Measurements from ENCODE around the gene KRTAP19-5. TPM values are rescaled to one million over a fixed set of nuclear protein-coding genes. Genes with fewer than 3 reads are reported as not detected.
A peak's percentile ranks its signal among the peaks of the same experiment; 100 is the strongest.

The KRTAP19-5 gene
- total and polyA plus RNA-seq, 3 donors from 2014 or later, result not detected

DNA sequence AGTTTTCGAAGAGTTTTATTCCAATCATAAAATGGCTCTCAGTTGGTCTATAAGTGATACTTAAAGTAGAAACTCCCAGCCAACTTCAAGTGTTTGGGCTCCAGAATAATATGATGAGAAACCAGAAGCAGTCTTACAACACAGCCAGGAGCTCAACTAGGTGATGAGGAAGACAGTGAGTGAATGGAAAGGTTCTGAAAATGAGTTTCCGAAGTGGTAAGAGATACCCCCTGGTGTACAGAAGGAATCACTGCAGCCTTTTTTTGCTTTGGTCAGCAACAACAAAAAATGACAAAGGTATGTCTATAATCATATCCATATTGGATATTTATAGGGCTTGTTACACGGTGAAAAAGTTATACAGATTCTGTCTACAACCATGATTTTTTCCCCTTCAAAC lies 38.2 kb downstream of the KRTAP19-5 start:
- H3K36me3 ChIP-seq (ENCODE audit: low read depth, missing control alignments), result no peaks in the 10 kb centered on the region

More for the DNA sequence above, 38.2 kb downstream of the KRTAP19-5 start:
- Histone ChIP-seq H3K9me3 (no peaks in the 10 kb centered on the region), H3K4me3 (peak overlapping the region in 1 of 2 donors; percentile 22), H3K4me1 (no peaks in the 10 kb centered on the region), H3K27ac (no peak overlapping the region), H3K27me3 (no peaks in the 10 kb centered on the region)
- 32 to 36% methylated on average over 3 of the region's 3 CpGs for WGBS, 2 donors
- TF ChIP-seq POLR2A (IDR thresholded peaks at IDR 0.05), result no peak
- TF ChIP-seq, protein P1, sequence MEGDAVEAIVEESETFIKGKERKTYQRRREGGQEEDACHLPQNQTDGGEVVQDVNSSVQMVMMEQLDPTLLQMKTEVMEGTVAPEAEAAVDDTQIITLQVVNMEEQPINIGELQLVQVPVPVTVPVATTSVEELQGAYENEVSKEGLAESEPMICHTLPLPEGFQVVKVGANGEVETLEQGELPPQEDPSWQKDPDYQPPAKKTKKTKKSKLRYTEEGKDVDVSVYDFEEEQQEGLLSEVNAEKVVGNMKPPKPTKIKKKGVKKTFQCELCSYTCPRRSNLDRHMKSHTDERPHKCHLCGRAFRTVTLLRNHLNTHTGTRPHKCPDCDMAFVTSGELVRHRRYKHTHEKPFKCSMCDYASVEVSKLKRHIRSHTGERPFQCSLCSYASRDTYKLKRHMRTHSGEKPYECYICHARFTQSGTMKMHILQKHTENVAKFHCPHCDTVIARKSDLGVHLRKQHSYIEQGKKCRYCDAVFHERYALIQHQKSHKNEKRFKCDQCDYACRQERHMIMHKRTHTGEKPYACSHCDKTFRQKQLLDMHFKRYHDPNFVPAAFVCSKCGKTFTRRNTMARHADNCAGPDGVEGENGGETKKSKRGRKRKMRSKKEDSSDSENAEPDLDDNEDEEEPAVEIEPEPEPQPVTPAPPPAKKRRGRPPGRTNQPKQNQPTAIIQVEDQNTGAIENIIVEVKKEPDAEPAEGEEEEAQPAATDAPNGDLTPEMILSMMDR (IDR thresholded peaks at IDR 0.05), result peak in 2 of 3 experiments; percentile 43 to 63
- intact Hi-C loops (cut with DNase I; ENCODE audit: low total_unique reads), result no loop called here
- DNase-seq, result peak; percentile 18

Small RNAs within 50 kb of the gene (small RNA-seq; reads per million reads assigned to genes)
- gene AP000567.1, result 0 reads per million in 2 donors
- gene KRTAP19-10P, result 0 reads per million in 2 donors
- 0 reads per million in 2 donors for gene KRTAP19-11P
- gene KRTAP19-9P, result 0 reads per million in 2 donors

Other genes starting within 250 kb of the KRTAP19-5 start
- not detected for gene KRTAP24-1, start 219.2 kb downstream of the KRTAP19-5 start, total RNA-seq
- gene KRTAP24-1, start 219.2 kb downstream of the KRTAP19-5 start, polyA plus RNA-seq (ENCODE audit: insufficient read depth, low read depth, low replicate concordance), result not detected
- not detected for gene KRTAP25-1, start 212.6 kb downstream of the KRTAP19-5 start, total RNA-seq
- not detected for gene KRTAP25-1, start 212.6 kb downstream of the KRTAP19-5 start, polyA plus RNA-seq (ENCODE audit: insufficient read depth, low read depth, low replicate concordance)
- under 1 TPM in 1 of 2 donors, not detected in 1; 0.37 TPM for gene KRTAP26-1, start 181.8 kb downstream of the KRTAP19-5 start, total RNA-seq
- gene KRTAP26-1, start 181.8 kb downstream of the KRTAP19-5 start, polyA plus RNA-seq (ENCODE audit: insufficient read depth, low read depth, low replicate concordance), result not detected
- not detected for gene KRTAP27-1, start 164.4 kb downstream of the KRTAP19-5 start, total RNA-seq
- not detected for gene KRTAP27-1, start 164.4 kb downstream of the KRTAP19-5 start, polyA plus RNA-seq (ENCODE audit: insufficient read depth, low read depth, low replicate concordance)
- not detected for gene KRTAP23-1, start 153.5 kb downstream of the KRTAP19-5 start, total RNA-seq
- gene KRTAP23-1, start 153.5 kb downstream of the KRTAP19-5 start, polyA plus RNA-seq (ENCODE audit: insufficient read depth, low read depth, low replicate concordance), result not detected
- gene KRTAP13-2, start 129.9 kb downstream of the KRTAP19-5 start, total RNA-seq, result not detected
- gene KRTAP13-2, start 129.9 kb downstream of the KRTAP19-5 start, polyA plus RNA-seq (ENCODE audit: insufficient read depth, low read depth, low replicate concordance), result not detected
- gene KRTAP13-1, start 106.1 kb downstream of the KRTAP19-5 start, total RNA-seq, result not detected
- not detected for gene KRTAP13-1, start 106.1 kb downstream of the KRTAP19-5 start, polyA plus RNA-seq (ENCODE audit: insufficient read depth, low read depth, low replicate concordance)
- gene KRTAP13-3, start 76.2 kb downstream of the KRTAP19-5 start, total RNA-seq, result not detected
- gene KRTAP13-3, start 76.2 kb downstream of the KRTAP19-5 start, polyA plus RNA-seq (ENCODE audit: insufficient read depth, low read depth, low replicate concordance), result not detected
- not detected for gene KRTAP13-4, start 71.9 kb downstream of the KRTAP19-5 start, total RNA-seq
- gene KRTAP13-4, start 71.9 kb downstream of the KRTAP19-5 start, polyA plus RNA-seq (ENCODE audit: insufficient read depth, low read depth, low replicate concordance), result not detected
- not detected for gene KRTAP15-1, start 61.9 kb downstream of the KRTAP19-5 start, total RNA-seq
- gene KRTAP15-1, start 61.9 kb downstream of the KRTAP19-5 start, polyA plus RNA-seq (ENCODE audit: insufficient read depth, low read depth, low replicate concordance), result not detected
- not detected for gene KRTAP19-1, start 21.8 kb downstream of the KRTAP19-5 start, total RNA-seq
- not detected for gene KRTAP19-1, start 21.8 kb downstream of the KRTAP19-5 start, polyA plus RNA-seq (ENCODE audit: insufficient read depth, low read depth, low replicate concordance)
- gene KRTAP19-2, start 14.7 kb downstream of the KRTAP19-5 start, total RNA-seq, result not detected
- not detected for gene KRTAP19-2, start 14.7 kb downstream of the KRTAP19-5 start, polyA plus RNA-seq (ENCODE audit: insufficient read depth, low read depth, low replicate concordance)
- not detected for gene KRTAP19-3, start 10.1 kb downstream of the KRTAP19-5 start, total RNA-seq
- gene KRTAP19-3, start 10.1 kb downstream of the KRTAP19-5 start, polyA plus RNA-seq (ENCODE audit: insufficient read depth, low read depth, low replicate concordance), result not detected
- gene KRTAP19-4, start 5.0 kb downstream of the KRTAP19-5 start, total RNA-seq, result not detected
- not detected for gene KRTAP19-4, start 5.0 kb downstream of the KRTAP19-5 start, polyA plus RNA-seq (ENCODE audit: insufficient read depth, low read depth, low replicate concordance)
- not detected for gene KRTAP19-6, start 39.7 kb upstream of the KRTAP19-5 start, total RNA-seq
- gene KRTAP19-6, start 39.7 kb upstream of the KRTAP19-5 start, polyA plus RNA-seq (ENCODE audit: insufficient read depth, low read depth, low replicate concordance), result not detected
- gene KRTAP19-7, start 59.2 kb upstream of the KRTAP19-5 start, total RNA-seq, result not detected
- gene KRTAP19-7, start 59.2 kb upstream of the KRTAP19-5 start, polyA plus RNA-seq (ENCODE audit: insufficient read depth, low read depth, low replicate concordance), result not detected
- not detected for gene KRTAP22-2, start 88.3 kb upstream of the KRTAP19-5 start, total RNA-seq
- gene KRTAP22-2, start 88.3 kb upstream of the KRTAP19-5 start, polyA plus RNA-seq (ENCODE audit: insufficient read depth, low read depth, low replicate concordance), result not detected
- gene KRTAP6-3, start 90.3 kb upstream of the KRTAP19-5 start, total RNA-seq, result 1 to 10 TPM in 1 of 2 donors, under 1 TPM in 1; 0.99 to 1.3 TPM
- gene KRTAP6-3, start 90.3 kb upstream of the KRTAP19-5 start, polyA plus RNA-seq (ENCODE audit: insufficient read depth, low read depth, low replicate concordance), result not detected
- gene KRTAP6-2, start 96.8 kb upstream of the KRTAP19-5 start, total RNA-seq, result not detected
- not detected for gene KRTAP6-2, start 96.8 kb upstream of the KRTAP19-5 start, polyA plus RNA-seq (ENCODE audit: insufficient read depth, low read depth, low replicate concordance)
- not detected for gene KRTAP22-1, start 98.9 kb upstream of the KRTAP19-5 start, total RNA-seq
- not detected for gene KRTAP22-1, start 98.9 kb upstream of the KRTAP19-5 start, polyA plus RNA-seq (ENCODE audit: insufficient read depth, low read depth, low replicate concordance)
- not detected for gene KRTAP6-1, start 111.8 kb upstream of the KRTAP19-5 start, total RNA-seq
- gene KRTAP6-1, start 111.8 kb upstream of the KRTAP19-5 start, polyA plus RNA-seq (ENCODE audit: insufficient read depth, low read depth, low replicate concordance), result not detected
- gene KRTAP20-1, start 114.3 kb upstream of the KRTAP19-5 start, total RNA-seq, result not detected
- not detected for gene KRTAP20-1, start 114.3 kb upstream of the KRTAP19-5 start, polyA plus RNA-seq (ENCODE audit: insufficient read depth, low read depth, low replicate concordance)
- not detected for gene KRTAP20-4, start 118.5 kb upstream of the KRTAP19-5 start, total RNA-seq
- not detected for gene KRTAP20-4, start 118.5 kb upstream of the KRTAP19-5 start, polyA plus RNA-seq (ENCODE audit: insufficient read depth, low read depth, low replicate concordance)
- not detected for gene KRTAP20-2, start 133.1 kb upstream of the KRTAP19-5 start, total RNA-seq
- not detected for gene KRTAP20-2, start 133.1 kb upstream of the KRTAP19-5 start, polyA plus RNA-seq (ENCODE audit: insufficient read depth, low read depth, low replicate concordance)
- gene KRTAP20-3, start 140.7 kb upstream of the KRTAP19-5 start, total RNA-seq, result not detected
- not detected for gene KRTAP20-3, start 140.7 kb upstream of the KRTAP19-5 start, polyA plus RNA-seq (ENCODE audit: insufficient read depth, low read depth, low replicate concordance)
- gene KRTAP21-3, start 216.6 kb upstream of the KRTAP19-5 start, total RNA-seq, result not detected
- gene KRTAP21-3, start 216.6 kb upstream of the KRTAP19-5 start, polyA plus RNA-seq (ENCODE audit: insufficient read depth, low read depth, low replicate concordance), result not detected
- 1 to 10 TPM in 1 of 2 donors, not detected in 1; 1.4 TPM for gene KRTAP21-2, start 245.1 kb upstream of the KRTAP19-5 start, total RNA-seq
- gene KRTAP21-2, start 245.1 kb upstream of the KRTAP19-5 start, polyA plus RNA-seq (ENCODE audit: insufficient read depth, low read depth, low replicate concordance), result 2.5 TPM